Measurements from ENCODE around the gene NUDT5.

NUDT5 gene

DNA sequence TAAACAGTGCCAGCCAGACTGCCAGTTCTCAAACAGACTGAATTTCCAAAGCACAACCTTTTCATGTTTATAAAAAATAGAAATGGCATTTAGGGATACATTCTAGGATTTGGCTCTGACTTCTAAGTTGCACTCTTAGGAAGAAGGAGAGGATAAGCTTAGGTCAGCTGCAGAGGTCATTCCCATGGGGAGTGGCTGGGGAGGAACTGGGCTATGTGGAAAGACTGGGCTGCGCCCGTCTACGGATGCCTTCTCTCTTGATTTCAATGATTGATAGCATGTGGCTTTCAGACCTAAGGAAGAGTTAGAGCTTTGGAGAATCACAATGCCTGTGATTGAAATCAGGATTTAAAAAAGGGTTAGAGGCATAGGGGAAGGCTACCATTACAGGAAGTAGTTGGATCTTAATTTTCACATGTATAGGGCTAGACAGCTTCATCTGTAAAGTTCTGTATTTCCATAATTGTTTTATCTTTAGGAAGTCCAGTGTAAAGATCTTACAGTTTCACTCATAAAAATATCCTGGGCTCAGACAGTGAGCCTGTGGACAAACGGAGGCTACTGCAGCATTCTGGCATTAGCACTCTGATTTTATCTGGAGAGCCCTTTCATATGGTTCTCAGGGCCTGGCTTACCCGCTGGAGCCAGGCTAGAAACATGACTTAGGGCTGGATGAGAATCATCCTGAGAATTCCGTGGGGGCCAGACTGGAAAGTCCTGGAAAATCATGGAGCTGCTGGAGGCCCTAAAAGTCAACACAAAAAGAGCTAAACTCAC lies 29.5 kb downstream of the NUDT5 start:
- no peak overlapping the region for H3K4me3 ChIP-seq (replicated peaks; ENCODE audit: low read depth, low read length)
- no peak for DNase-seq (ENCODE audit: extremely low read depth, low read depth)

DNA sequence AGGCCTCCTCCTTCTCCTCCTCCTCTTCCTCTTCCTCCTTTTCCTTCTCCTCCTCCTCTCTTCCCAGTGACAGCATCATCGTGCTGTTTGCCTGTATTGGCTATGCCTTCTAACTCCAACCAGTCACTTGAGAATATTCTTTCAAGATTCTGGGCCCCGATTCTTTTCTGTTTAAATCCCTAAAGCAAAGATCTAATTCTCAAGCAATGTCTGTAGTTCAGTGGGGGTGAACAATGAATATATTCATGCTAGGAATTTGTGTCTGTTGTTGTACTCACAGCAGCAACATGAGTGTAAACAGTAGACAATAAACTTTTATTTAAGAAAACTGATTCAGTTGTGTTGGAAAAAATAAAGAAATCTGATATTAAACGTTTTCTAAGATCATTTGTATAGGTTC lies 30.7 kb downstream of the NUDT5 start:
- TF ChIP-seq, protein P1, sequence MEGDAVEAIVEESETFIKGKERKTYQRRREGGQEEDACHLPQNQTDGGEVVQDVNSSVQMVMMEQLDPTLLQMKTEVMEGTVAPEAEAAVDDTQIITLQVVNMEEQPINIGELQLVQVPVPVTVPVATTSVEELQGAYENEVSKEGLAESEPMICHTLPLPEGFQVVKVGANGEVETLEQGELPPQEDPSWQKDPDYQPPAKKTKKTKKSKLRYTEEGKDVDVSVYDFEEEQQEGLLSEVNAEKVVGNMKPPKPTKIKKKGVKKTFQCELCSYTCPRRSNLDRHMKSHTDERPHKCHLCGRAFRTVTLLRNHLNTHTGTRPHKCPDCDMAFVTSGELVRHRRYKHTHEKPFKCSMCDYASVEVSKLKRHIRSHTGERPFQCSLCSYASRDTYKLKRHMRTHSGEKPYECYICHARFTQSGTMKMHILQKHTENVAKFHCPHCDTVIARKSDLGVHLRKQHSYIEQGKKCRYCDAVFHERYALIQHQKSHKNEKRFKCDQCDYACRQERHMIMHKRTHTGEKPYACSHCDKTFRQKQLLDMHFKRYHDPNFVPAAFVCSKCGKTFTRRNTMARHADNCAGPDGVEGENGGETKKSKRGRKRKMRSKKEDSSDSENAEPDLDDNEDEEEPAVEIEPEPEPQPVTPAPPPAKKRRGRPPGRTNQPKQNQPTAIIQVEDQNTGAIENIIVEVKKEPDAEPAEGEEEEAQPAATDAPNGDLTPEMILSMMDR (IDR thresholded peaks at IDR 0.05; ENCODE audit: low read depth, low read length, missing control alignments) = no peak

More for the DNA sequence above, 29.5 kb downstream of the NUDT5 start:
- TF ChIP-seq, protein P1 (IDR thresholded peaks at IDR 0.05; ENCODE audit: low read depth, low read length, missing control alignments) = no peak

DNA sequence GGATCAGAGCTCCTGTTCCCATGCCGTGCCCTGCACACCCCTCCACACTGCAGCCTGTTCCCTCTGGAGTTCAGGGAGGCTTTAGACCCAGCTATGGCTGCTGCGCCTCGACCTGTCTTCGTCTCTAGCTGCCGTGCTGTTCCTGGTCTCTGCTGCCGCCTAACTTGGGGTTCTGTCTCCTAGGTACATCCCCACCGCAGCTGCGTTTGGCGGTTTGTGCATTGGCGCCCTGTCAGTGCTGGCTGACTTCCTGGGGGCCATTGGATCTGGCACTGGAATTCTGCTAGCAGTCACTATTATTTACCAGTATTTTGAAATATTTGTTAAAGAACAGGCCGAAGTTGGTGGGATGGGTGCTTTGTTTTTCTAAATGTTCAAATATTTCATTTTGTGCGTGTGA lies 31.6 kb downstream of the NUDT5 start:
- TF ChIP-seq, protein P1 (IDR thresholded peaks at IDR 0.05; ENCODE audit: low read depth, low read length, missing control alignments) = no peak
- no peak overlapping the region for H3K4me3 ChIP-seq (replicated peaks; ENCODE audit: low read depth, low read length)
- no peak for DNase-seq (ENCODE audit: extremely low read depth, low read depth)

More for the DNA sequence above, 30.7 kb downstream of the NUDT5 start:
- H3K4me3 ChIP-seq (replicated peaks; ENCODE audit: low read depth, low read length) = no peak overlapping the region
- DNase-seq (ENCODE audit: extremely low read depth, low read depth) = no peak

DNA sequence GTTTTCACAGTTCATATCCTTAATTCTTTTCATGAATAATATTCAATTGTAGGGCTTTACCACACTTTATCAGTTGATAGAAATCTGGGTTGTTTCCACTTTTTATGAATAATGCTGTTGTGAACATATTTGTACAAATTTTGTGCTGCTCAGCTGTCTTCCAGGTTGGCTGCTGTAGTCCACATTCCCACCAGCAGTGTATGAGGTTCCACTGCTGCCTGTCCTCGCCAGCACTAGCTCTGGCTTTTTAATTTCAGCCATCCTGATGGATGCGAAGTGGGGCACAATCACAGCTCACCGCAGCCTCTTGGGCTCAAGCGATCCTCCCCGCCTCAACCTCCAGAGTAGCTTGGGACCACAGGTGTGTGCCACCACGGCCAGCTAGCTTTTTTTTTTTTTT lies 32.8 kb downstream of the NUDT5 start:
- no peak for DNase-seq (ENCODE audit: extremely low read depth, low read depth)
- TF ChIP-seq, protein P1 (IDR thresholded peaks at IDR 0.05; ENCODE audit: low read depth, low read length, missing control alignments) = no peak
- no peak overlapping the region for H3K4me3 ChIP-seq (replicated peaks; ENCODE audit: low read depth, low read length)

DNA sequence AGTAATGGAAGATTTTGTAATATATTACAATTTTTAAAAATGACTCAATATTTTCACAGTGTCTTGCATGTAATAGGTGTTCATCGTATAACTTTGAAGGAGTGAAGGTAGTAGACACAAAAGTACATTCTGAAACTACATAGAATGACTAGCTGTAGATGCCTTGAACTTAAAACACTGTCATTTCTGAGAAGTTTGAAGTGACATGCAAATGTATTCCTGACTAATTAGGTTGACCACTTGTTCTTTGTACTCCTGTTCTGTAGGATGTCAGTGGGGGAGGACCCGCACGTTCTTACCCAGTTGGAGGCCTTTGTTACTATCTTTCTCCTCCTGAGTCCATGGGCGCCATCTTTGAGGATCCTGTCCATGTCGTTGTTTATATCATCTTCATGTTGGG lies 35.0 kb downstream of the NUDT5 start:
- TF ChIP-seq, protein P1 (IDR thresholded peaks at IDR 0.05; ENCODE audit: low read depth, low read length, missing control alignments) = no peak
- no peak for DNase-seq (ENCODE audit: extremely low read depth, low read depth)
- no peak overlapping the region for H3K4me3 ChIP-seq (replicated peaks; ENCODE audit: low read depth, low read length)

DNA sequence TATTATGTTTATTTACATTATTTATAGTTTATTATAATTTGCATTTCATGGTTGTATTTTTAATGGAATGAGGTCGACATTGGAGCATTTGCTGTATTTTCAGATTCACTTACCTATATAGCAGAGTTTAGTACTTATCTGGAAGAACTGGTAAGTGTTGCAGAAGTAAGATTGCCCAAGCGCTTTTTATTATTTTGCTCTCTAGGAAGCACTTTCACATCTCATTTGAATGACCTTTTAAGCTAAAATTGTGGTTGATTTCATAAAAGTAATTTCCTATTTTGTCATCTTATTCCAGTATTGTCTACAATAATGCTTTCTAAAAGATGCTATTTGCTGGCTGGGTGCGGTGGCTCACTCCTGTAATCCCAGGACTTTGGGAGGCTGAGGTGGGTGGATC lies 37.6 kb downstream of the NUDT5 start:
- TF ChIP-seq, protein P1 (IDR thresholded peaks at IDR 0.05; ENCODE audit: low read depth, low read length, missing control alignments) = no peak
- H3K4me3 ChIP-seq (replicated peaks; ENCODE audit: low read depth, low read length) = no peak overlapping the region
- no peak for DNase-seq (ENCODE audit: extremely low read depth, low read depth)

Data from HFF-Myc (cell line).